ENCODE data around the gene PNPLA1. TPM values are rescaled to one million over a fixed set of nuclear protein-coding genes. Genes with fewer than 3 reads are reported as not detected.

The PNPLA1 gene
- total and polyA plus RNA-seq, 8 donors, result 0.38 to 2.2 (median 0.60) TPM; not detected in 4

DNA sequence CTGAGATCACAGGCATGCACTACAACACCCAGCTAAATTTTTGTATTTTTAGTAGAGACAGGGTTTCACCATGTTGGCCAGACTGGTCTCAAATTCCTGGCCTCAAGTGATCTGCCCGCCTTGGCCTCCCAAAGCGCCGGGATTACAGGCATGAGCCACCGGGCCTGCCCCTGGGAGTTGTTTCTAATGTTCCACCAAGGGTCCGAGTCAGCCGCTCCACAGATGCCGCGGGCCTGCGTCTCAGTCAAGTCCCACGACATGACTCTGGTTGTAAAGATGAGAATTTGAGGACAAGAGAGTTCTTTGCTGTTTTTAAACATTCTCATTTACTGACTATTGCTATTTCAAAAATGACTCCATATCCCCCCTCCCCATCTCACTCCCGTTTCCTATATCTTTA lies 36.0 kb downstream of the PNPLA1 start:
- DNase-seq, result no peak
- TF ChIP-seq POLR2A (IDR thresholded peaks at IDR 0.05), result no peak
- no peak for TF ChIP-seq EP300 (IDR thresholded peaks at IDR 0.05)
- TF ChIP-seq, protein P1, sequence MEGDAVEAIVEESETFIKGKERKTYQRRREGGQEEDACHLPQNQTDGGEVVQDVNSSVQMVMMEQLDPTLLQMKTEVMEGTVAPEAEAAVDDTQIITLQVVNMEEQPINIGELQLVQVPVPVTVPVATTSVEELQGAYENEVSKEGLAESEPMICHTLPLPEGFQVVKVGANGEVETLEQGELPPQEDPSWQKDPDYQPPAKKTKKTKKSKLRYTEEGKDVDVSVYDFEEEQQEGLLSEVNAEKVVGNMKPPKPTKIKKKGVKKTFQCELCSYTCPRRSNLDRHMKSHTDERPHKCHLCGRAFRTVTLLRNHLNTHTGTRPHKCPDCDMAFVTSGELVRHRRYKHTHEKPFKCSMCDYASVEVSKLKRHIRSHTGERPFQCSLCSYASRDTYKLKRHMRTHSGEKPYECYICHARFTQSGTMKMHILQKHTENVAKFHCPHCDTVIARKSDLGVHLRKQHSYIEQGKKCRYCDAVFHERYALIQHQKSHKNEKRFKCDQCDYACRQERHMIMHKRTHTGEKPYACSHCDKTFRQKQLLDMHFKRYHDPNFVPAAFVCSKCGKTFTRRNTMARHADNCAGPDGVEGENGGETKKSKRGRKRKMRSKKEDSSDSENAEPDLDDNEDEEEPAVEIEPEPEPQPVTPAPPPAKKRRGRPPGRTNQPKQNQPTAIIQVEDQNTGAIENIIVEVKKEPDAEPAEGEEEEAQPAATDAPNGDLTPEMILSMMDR (IDR thresholded peaks at IDR 0.05), result no peak
- no peak for TF ChIP-seq POLR2AphosphoS5 (IDR thresholded peaks at IDR 0.05)
- Histone ChIP-seq H3K27me3 (peaks cover 0 to 5% (median 0%) of the 10 kb centered on the region in 3 donors), H3K4me1 (peaks cover 0 to 19% (median 12%) of the 10 kb centered on the region in 4 donors), H3K27ac (no peak overlapping the region), H3K9me3 (peaks cover 0 to 4% (median 0%) of the 10 kb centered on the region in 4 donors), H3K36me3 (no peaks in the 10 kb centered on the region), H3K4me3 (no peak overlapping the region)
- intact Hi-C loops (cut with DNase I; ENCODE audit: low total_unique reads), result no loop called here
- 91 to 94% (median 93%) methylated on average over 10 to 11 of the region's 11 CpGs for WGBS, 5 donors

GRCh38 chr6:36306375-36306774 lies 36.5 kb downstream of the PNPLA1 start:
- Histone ChIP-seq H3K9me3 (peaks cover 0 to 4% (median 0%) of the 10 kb centered on the region in 4 donors), H3K27me3 (peaks cover 0 to under 1% (median 0%) of the 10 kb centered on the region in 3 donors), H3K27ac (no peak overlapping the region), H3K4me1 (peaks cover 0 to 14% (median 9%) of the 10 kb centered on the region in 4 donors), H3K4me3 (no peak overlapping the region), H3K36me3 (no peaks in the 10 kb centered on the region)
- 78 to 88% (median 87%) methylated on average over 7 of the region's 7 CpGs for WGBS, 5 donors
- intact Hi-C loops (cut with DNase I; ENCODE audit: low total_unique reads), result no loop called here
- DNase-seq, result no peak
- TF ChIP-seq EP300 (IDR thresholded peaks at IDR 0.05) (no peak), POLR2AphosphoS5 (IDR thresholded peaks at IDR 0.05) (no peak), POLR2A (IDR thresholded peaks at IDR 0.05) (no peak)
- TF ChIP-seq, protein P1 (IDR thresholded peaks at IDR 0.05), result no peak

DNA sequence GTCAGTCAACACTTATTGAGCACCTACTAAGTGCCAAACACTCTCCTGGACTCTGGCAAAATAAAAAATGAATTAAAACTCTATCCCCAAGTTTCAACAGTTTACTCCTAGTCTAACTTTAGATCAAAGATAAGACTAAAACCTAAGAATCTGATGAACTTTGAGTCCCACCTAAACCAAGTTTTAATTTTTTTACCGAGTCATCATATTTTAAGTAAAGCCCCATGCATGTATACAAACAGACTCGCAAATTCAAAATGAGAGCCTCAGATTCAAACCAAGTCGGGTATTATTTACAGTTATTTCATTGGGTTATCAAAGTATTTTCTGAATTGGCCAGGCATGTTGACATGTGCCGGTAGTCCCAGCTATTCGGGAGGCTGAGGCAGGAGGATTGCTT lies 38.7 kb downstream of the PNPLA1 start:
- peaks cover 0 to 12% (median 0%) of the 10 kb centered on the region in 4 donors for H3K4me1 ChIP-seq
- intact Hi-C loops (cut with DNase I; ENCODE audit: low total_unique reads), result no loop called here
- H3K9me3 ChIP-seq, result peaks cover 0 to 4% (median 0%) of the 10 kb centered on the region in 4 donors
- H3K36me3 ChIP-seq, result no peaks in the 10 kb centered on the region
- H3K27me3 ChIP-seq, result no peaks in the 10 kb centered on the region
- H3K27ac ChIP-seq, result no peak overlapping the region
- no peak overlapping the region for H3K4me3 ChIP-seq
- WGBS, 5 donors, result 92 to 97% (median 94%) methylated on average over 5 of the region's 5 CpGs
- TF ChIP-seq, protein P1 (IDR thresholded peaks at IDR 0.05), result no peak
- TF ChIP-seq EP300 (IDR thresholded peaks at IDR 0.05) (no peak), POLR2A (IDR thresholded peaks at IDR 0.05) (no peak), POLR2AphosphoS5 (IDR thresholded peaks at IDR 0.05) (no peak)
- no peak for DNase-seq

DNA sequence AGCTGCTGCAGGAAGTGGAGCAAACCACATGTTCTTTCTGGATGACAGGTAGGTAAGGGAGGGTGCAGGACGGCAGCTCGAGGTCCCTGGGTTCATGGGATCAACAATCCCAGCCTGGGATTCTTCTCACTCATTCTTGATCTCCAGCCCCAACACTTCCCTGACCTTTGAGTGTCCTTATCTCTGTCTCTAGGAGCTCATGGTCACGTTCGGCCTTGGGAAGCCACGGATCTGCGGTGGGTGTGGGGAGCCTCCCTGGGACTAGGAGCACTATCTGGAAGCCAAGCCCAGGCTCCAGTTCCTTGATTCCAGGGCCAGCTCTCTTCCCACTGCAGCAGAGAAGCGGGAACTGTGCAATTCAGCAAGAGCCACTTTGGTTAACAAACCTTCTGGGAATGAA lies 39.3 kb downstream of the PNPLA1 start:
- intact Hi-C loops (cut with DNase I; ENCODE audit: low total_unique reads), result no loop called here
- Histone ChIP-seq H3K36me3 (no peaks in the 10 kb centered on the region), H3K4me3 (no peak overlapping the region), H3K27ac (no peak overlapping the region), H3K27me3 (no peaks in the 10 kb centered on the region), H3K9me3 (peaks cover 0 to 4% (median 0%) of the 10 kb centered on the region in 4 donors), H3K4me1 (peaks cover 0 to 15% (median 0%) of the 10 kb centered on the region in 4 donors)
- TF ChIP-seq, protein P1 (IDR thresholded peaks at IDR 0.05), result no peak
- no peak for TF ChIP-seq POLR2A (IDR thresholded peaks at IDR 0.05)
- no peak for TF ChIP-seq EP300 (IDR thresholded peaks at IDR 0.05)
- no peak for TF ChIP-seq POLR2AphosphoS5 (IDR thresholded peaks at IDR 0.05)
- WGBS, 5 donors, result 52 to 62% (median 55%) methylated on average over 7 of the region's 7 CpGs
- DNase-seq, result no peak

Data from stomach (tissue), 9 donors.